Parathyroid adenoma (tissue), 2 donors: Measurements from ENCODE around the gene KLHL29.

ENCODE experiments used
- H2AFZ ChIP-seq: fragments of 300-600 bp; sonication (generic); one replicate; pipeline ENCODE4 v1.7.0; 2017; ENCODE audit warnings: antibody characterized with exemption, mild to moderate bottlenecking
- H3K27ac ChIP-seq: fragments of 300-600 bp; sonication (generic); one replicate; pipeline ENCODE4 v1.7.0; 2017
- H3K27me3 ChIP-seq: fragments of 300-600 bp; sonication (generic); one replicate; pipeline ENCODE4 v1.7.0; 2017; ENCODE audit warnings: low read length; ENCODE audit not compliant: control insufficient read depth, insufficient read depth
- H3K36me3 ChIP-seq: fragments of 300-600 bp; sonication (generic); one replicate; pipeline ENCODE4 v1.7.0; 2017; ENCODE audit warnings: low read length; ENCODE audit not compliant: control insufficient read depth, insufficient read depth
- H3K4me1 ChIP-seq: fragments of 300-600 bp; sonication (generic); one replicate; pipeline ENCODE4 v1.7.0; 2017; ENCODE audit warnings: control low read depth
- H3K4me2 ChIP-seq: fragments of 300-600 bp; sonication (generic); one replicate; pipeline ENCODE4 v1.7.0; 2017; ENCODE audit warnings: low read length
- H3K4me3 ChIP-seq: fragments of 300-600 bp; sonication (generic); one replicate; pipeline ENCODE4 v1.7.0; 2017; ENCODE audit warnings: low read depth, low read length
- H3K79me2 ChIP-seq: fragments of 300-600 bp; sonication (generic); one replicate; pipeline ENCODE4 v1.7.0; 2017; ENCODE audit warnings: control low read depth
- H3K9ac ChIP-seq: fragments of 300-600 bp; sonication (generic); one replicate; pipeline ENCODE4 v1.7.0; 2017; ENCODE audit warnings: mild to moderate bottlenecking
- H3K9me3 ChIP-seq: fragments of 300-600 bp; sonication (generic); one replicate; pipeline ENCODE4 v1.7.0; 2017; ENCODE audit warnings: low read length; ENCODE audit not compliant: control insufficient read depth
- CTCF ChIP-seq: fragments of 300-600 bp; sonication (generic); IDR thresholded peaks from one replicate; pipeline ENCODE4 v1.7.0; 2017; ENCODE audit warnings: antibody characterized with exemption, mild to moderate bottlenecking
- donor health status: primary hyperparathyroidism.

The KLHL29 gene

GRCh38 chr2:23668756-23669304, 283.9 kb downstream of the KLHL29 start:
- Histone ChIP-seq H3K9me3 (no peaks in the 10 kb centered on the region), H3K79me2 (no peaks in the 10 kb centered on the region), H3K4me1 (peaks cover 40% of the 10 kb centered on the region), H3K9ac (no peak overlapping the region), H3K27me3 (no peaks in the 10 kb centered on the region), H2AFZ (peak overlapping the region; percentile 79), H3K36me3 (no peaks in the 10 kb centered on the region), H3K27ac (no peak overlapping the region), H3K4me2 (no peak overlapping the region), H3K4me3 (no peak overlapping the region)
- TF ChIP-seq CTCF = no peak

- H3K27ac ChIP-seq = peak overlapping the region; percentile 78
- H3K9ac ChIP-seq = no peak overlapping the region
Observed at GRCh38 chr2:23669413-23670244, 284.6 kb downstream of the KLHL29 start.

GRCh38 chr2:23670245-23670592, 285.2 kb downstream of the KLHL29 start:
- no peak overlapping the region for H3K9ac ChIP-seq
- H2AFZ ChIP-seq = peak overlapping the region; percentile 79
- peak overlapping the region; percentile 78 for H3K27ac ChIP-seq
- no peak overlapping the region for H3K4me3 ChIP-seq
- H3K4me2 ChIP-seq = peak overlapping the region; percentile 43
- no peaks in the 10 kb centered on the region for H3K79me2 ChIP-seq
- no peaks in the 10 kb centered on the region for H3K27me3 ChIP-seq
- peaks cover 26% of the 10 kb centered on the region for H3K4me1 ChIP-seq
- no peaks in the 10 kb centered on the region for H3K9me3 ChIP-seq
- H3K36me3 ChIP-seq = no peaks in the 10 kb centered on the region
- TF ChIP-seq CTCF = no peak

More at GRCh38 chr2:23669413-23670244, 284.6 kb downstream of the KLHL29 start:
- Histone ChIP-seq H3K27me3 (no peaks in the 10 kb centered on the region), H3K4me2 (peak overlapping the region; percentile 43), H3K36me3 (no peaks in the 10 kb centered on the region), H3K9me3 (no peaks in the 10 kb centered on the region), H3K4me3 (peak overlapping the region; percentile 6), H3K79me2 (no peaks in the 10 kb centered on the region), H2AFZ (peak overlapping the region; percentile 79), H3K4me1 (peaks cover 32% of the 10 kb centered on the region)
- TF ChIP-seq CTCF = no peak

- Histone ChIP-seq H3K4me3 (no peak overlapping the region), H3K79me2 (no peaks in the 10 kb centered on the region), H3K27me3 (no peaks in the 10 kb centered on the region), H3K4me1 (peaks cover 25% of the 10 kb centered on the region), H3K4me2 (no peak overlapping the region), H3K9ac (no peak overlapping the region), H3K36me3 (no peaks in the 10 kb centered on the region), H3K27ac (no peak overlapping the region), H2AFZ (no peak overlapping the region), H3K9me3 (no peaks in the 10 kb centered on the region)
- TF ChIP-seq CTCF = no peak
Observed at GRCh38 chr2:23673082-23673481, 288.1 kb downstream of the KLHL29 start.
